22Rv1 (cell line): ENCODE results near the gene CAMK1D.

Experiments
- CTCF ChIP-seq: fragments of 450-650 bp; IDR thresholded peaks from 2 replicates; pipeline ENCODE4 v1.5.1; 2017; ENCODE audit warnings: mild to moderate bottlenecking
- ZFX ChIP-seq: fragments of 450-650 bp; IDR thresholded peaks from 2 replicates; pipeline ENCODE4 v1.6.1; 2017; ENCODE audit warnings: antibody characterized with exemption, borderline replicate concordance

DNA sequence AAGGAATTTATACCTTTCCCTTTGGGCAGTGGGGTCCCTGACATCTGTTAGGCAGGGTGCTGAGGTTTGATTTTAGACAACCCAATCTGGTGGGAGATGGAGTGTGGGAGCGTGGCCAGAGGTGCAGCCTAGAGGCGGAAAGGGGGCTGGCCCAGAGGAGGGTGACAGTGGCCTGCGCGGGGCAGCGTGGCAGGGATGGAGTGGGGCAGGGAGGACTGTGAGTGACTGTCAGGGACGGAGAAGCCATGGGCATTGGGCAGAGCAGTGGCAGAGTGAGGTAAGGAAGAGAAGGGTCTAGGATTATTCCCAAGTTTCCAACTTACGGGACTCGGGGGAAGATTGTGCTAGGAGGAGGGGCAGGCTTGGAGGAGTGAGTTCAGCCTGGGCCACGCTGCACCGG is 470.3 kb downstream of the CAMK1D start:
- TF ChIP-seq CTCF (no peak), ZFX (no peak)
